ENCODE results near the gene WWOX. TPM values are rescaled to one million over a fixed set of nuclear protein-coding genes. Genes with fewer than 3 reads are reported as not detected.

Gene WWOX
- total RNA-seq, 1 donor from 2014 or later, result 19.0 TPM

DNA sequence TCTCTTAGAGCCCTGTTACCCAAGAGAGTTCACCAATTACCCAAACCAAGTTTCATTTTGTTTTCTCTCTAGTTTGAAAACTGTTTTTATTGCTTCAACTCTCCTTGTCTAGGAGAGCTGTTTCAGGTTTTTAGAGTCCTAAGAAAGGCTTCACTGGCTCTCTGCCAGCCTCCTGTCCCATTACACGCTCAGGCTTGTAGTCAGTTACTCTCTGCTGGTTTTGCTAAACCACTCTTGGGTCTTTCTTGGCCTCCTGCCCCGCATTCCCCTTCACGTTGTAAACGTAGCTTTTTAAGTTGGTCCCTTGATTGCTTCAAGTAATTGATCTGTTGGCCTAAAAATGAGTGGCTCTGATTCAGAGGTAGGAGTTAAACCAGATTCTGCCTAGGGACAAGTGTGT lies 972.0 kb downstream of the WWOX start:
- intact Hi-C loops (cut with micrococcal nuclease), result loop anchor here (10.0 kb wide), 2 partner anchors 367 to 693 kb away; no protein-coding TSS in a partner anchor

DNA sequence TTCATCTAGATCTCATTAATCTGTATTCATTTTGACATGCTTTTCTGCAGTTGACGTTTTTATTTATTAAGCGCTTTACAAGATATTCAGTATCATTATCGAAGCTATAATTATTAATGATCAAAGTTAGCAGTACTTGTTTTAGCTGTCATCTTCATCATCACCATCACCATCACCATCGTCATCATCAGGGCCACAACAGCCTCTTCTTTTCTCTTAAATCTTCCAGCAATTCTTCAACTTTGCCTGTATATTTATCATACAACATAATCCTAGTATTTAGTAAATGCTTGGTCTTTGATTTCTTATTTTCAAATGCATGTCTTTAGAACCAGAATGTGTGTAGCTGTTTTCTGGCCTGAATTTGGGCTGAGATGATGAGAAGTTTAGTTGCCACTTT lies 973.1 kb downstream of the WWOX start:
- intact Hi-C loops (cut with micrococcal nuclease), result loop anchor here (10.0 kb wide), 2 partner anchors 368 to 692 kb away; no protein-coding TSS in a partner anchor

DNA sequence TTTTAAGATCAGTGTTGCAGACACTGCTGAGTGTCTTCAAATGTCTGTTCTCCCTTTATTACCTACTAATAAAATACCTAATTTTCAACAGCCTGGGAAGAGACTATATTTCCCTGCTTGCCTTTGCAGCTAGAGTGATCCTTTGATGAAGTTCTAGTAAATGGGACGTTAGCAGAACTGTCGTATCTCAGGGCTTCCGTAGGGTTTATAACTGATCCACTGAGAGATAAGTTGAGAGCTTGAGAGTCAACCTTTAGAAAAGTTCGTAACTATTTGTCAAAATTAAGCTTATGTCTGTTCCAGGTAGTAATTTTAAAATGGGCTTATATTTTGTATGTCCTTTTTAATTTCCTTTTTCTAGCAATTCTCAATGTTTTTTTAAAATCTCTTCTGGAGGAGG lies 974.1 kb downstream of the WWOX start:
- intact Hi-C loops (cut with micrococcal nuclease), result loop anchor here (10.0 kb wide), 2 partner anchors 369 to 691 kb away; no protein-coding TSS in a partner anchor

DNA sequence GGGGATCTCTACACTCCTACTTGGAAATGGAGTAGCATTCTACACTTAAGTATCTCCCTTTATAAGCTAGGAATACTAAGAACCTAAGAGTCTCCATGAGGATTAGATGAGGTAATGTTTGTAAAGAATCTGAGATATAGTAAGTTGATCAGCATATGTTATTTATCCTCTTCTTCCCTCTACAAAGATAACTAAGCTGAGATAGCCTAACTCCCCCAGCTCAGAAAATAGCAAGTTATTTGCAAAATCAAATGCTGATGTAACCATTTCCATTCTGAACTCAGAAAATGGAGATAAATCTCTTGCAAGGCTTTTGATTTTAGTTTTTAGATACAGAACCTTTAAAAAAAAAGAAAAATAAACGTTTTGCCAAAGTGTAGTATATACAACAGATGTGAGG lies 975.1 kb downstream of the WWOX start:
- intact Hi-C loops (cut with micrococcal nuclease), result loop anchor here (10.0 kb wide), 2 partner anchors 370 to 690 kb away; no protein-coding TSS in a partner anchor

DNA sequence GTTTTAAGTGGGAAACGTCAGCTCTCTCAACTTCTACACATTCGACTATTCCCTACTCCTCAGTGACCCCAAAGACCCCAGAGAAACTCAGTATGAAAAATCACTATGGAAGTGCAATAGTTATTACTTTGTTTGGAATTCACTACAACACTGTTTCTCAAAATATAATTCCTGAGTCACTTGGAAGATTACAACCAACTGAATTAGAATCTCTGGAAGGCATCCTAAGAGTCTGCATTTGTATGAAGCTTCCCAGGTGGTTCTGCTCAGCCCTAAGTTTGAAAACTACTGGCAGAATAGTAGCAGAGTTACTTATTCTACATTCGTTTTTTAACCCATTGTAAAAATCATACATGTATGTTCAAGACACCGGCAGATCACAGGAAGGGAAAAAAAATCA lies 975.5 kb downstream of the WWOX start:
- intact Hi-C loops (cut with micrococcal nuclease), result loop anchor here (5.0 to 10.0 kb wide), 3 partner anchors 142 to 690 kb away; no protein-coding TSS in a partner anchor

DNA sequence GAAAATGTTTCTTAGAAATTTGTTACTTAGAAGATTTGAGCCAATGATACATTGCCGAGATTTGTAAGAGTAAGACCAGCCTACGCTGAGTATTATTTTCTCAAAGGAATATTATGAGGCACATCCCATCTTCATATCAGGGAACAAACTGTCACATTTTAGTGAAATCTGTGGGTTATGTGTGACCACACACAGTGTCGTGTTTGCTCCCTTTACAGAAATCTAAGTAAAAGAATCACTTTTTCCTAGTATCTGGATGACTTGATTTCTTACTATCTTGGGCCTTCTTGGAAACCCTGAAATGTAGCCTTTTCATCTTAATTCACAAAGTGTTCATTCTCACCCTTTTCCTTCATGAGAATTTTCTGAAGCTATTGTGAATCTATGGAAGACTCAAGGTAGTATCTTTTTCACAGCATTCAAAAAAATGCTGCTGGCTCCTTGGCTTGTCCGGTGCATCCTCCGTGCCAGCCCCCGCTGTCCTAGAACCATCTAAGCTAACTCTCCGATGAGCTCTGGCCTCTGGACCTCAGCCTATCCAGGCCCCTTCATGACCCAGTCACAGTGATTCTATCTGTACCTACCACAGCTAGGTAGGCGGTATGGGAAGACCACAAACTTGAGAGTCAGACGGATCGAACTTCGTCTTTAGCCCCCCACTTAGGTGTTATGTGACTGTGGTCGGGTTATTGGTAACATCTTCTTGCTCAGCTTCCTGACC lies 976.8 kb downstream of the WWOX start:
- intact Hi-C loops (cut with micrococcal nuclease), result loop anchor here (1.0 to 10.0 kb wide), 5 partner anchors 13 to 689 kb away; no protein-coding TSS in a partner anchor

DNA sequence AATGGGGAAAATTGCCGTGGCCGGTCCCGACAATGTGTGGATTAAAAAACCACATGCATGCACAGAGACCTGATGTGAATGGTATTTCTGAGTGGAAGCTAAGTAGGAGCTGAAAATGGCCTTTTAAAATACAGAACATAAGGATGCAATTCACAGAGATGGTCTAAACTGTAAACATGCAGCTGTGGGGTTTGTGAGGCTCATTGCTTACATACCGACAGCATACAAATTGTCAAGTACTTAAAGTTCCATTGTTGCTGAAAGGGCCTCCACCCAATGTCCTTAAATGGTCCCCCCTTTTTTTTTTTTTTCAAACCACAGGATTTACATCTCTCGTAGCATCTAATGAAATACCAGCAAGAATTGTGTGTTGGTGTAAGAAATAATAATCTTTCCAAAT lies 977.9 kb downstream of the WWOX start:
- intact Hi-C loops (cut with micrococcal nuclease), result loop anchor here (2.0 to 10.0 kb wide), 4 partner anchors 140 to 687 kb away; no protein-coding TSS in a partner anchor

DNA sequence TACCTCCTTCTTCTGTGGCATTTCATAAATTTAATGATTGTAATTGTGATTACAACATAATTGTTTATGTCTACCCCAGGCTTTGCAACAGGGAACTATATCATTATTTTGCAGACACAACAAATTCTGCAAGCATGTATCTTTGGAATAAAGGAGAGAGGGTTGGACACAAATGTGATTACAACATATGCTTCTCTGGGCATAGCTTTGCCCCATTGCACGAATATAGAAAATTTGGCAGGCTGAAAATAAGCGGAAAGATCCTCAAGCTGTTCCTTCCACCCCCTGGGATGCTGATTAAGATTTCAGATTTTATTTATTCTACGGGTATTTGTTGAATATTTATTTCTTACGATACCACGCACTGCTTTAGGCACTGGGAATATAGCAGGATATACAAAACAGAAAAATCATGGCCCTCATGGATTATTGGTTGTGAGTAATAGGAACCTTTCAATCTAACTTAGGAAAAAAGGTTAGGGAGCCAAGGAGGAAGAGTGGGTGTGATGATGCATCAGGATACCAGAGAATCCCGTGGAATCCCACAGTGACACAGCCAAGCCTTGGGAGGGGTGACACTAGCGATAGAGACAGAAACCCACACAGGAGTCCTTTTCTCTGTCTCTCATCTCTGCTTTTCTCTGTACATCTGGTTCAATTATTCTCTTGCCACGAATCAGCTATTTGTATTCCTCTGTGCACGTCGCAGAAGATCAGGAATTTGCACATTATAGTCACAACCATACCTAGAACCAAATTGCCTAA lies 980.4 kb downstream of the WWOX start:
- intact Hi-C loops (cut with micrococcal nuclease), result loop anchor here (5.0 to 10.0 kb wide), 3 partner anchors 137 to 685 kb away; no protein-coding TSS in a partner anchor

DNA sequence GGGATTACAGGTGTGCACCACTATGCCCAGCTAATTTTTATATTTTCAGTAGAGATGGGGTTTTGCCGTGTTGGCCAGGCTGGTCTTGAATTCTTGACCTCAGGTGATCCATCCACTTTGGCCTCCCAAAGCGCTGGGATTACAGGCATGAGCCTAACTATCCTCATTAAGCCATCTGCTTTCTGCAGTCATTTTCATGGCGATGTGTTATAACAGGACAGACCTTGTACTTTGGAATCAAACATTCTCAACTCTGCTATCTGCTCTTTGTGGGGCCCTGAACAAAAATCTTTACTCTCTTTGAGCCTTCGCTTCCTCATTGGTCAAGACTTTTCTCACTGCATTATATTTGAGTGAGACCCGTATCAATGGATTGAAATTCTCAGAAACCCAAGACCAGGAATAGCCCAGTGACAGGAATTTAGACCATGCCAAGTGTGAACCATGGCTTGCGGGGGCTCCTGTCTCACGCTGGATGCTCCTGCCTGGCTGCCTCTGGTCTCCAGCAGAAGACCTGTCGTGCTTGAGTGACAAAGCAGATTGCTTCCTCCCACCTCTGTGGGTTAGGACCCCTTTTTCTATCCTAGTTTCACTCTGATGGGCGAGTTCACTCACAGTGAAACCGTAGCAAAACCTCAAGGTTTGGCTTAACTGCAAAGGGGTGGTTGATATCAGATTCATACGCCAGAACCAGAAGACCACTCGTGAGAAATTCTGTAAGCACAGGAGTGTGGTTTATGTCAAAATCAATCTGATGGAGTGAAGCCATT lies 982.0 kb downstream of the WWOX start:
- intact Hi-C loops (cut with micrococcal nuclease), result no loop called here

DNA sequence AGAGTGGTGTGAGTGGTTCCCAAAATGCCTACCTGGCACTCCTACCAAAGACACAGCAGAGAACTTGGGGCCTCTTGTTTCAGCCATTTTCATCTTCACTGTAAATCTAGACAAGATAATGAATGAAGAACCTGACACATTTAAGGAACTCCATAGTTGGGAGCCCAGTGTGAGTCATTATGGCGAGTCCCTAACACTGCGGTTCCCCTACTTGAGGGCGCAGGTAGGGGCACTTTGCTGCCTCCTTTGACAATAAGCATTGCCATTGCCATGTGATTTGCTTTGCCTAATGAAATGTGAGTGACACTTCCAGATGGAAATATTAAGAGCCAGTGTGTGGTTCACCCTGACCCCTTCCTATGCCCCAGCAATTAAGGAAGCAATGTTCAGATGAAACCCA lies 983.5 kb downstream of the WWOX start:
- intact Hi-C loops (cut with micrococcal nuclease), result no loop called here

DNA sequence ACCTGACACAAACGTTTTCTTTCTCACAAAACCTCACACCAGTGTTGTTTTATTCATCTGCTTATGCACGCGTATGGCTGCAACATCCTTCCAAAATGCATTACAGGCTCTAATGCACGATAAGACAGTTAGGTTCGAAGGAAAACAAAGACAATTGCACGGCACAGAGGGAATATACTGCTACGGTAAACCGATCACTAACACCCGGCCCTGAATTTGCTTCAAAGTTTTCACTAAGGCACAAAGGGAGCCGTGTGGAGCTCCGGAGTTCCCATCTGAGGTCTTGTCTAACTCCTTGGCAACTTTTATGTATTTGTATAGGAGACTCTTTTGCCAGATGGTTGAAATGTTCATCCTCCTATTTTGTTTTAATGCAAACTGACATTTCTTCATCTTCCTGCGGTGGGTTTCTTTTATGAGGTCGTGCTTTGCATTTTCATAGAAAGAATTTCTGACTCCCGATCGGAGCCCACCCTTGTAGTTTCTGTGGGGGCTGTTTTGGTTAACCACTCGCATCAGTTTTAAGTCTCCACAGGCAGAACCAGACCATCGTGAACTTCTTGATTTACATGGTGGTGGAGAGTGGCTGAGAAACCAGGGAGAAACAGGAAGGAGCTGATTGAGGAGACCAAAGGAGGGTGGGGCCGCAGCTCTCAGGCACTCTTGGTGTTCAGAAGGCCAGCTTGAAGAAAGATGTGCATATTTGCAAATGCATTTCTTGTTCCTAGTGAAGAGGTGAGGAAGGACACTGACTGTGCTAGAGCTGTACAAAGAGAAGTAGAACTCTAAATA lies 984.2 kb downstream of the WWOX start:
- intact Hi-C loops (cut with micrococcal nuclease), result no loop called here

DNA sequence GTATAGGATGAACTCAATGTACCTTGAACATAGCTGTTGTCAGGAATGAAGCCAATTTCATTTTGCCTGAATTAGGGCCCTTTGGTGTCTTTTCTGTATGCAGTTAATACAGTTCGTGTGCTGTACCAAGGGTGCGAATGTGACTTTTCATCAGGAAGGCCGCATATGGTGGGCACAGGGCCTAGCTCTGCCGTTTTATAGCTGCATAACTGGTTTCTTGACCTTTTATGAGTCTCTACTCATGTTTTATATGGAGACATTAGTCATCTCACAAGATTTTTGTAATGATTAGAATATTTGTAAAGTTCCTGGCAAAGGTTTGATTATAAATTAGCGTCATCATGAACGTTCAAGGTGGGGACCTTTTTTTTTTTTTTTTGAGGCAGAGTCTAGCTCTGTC lies 989.5 kb downstream of the WWOX start:
- intact Hi-C loops (cut with micrococcal nuclease), result loop anchor here (1.0 kb wide), 1 partner anchor 13 kb away; no protein-coding TSS in a partner anchor

DNA sequence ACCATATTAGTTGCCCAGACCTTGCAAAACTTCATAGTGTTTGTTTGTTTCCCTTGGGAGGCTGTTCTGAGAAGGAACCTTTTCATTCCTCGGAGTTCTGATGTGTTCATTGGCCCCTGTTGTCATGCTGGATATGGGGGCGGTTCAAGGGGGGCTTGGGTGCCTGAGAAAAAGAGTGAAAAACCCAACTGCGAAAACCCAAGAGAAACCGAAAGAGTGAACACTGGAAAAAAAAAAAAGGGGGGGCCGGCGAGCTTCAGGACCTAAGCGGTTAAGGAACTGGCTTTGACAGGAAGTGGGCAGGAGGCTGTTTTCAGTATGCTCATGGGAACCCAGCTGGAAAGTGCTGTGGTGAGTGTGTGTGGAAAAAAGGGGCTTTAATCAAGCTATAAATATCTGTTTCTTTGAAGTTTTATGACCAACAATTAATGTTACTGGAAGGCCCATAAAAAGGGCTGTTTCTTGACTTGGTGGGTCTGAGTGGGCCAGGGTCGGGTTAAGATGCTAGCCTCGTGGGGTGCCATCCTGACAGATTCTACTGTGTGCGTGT lies 990.4 kb downstream of the WWOX start:
- intact Hi-C loops (cut with micrococcal nuclease), result loop anchor here (1.0 to 5.0 kb wide), 8 partner anchors 14 to 1447 kb away; partner anchors contain the start of gene MAF

DNA sequence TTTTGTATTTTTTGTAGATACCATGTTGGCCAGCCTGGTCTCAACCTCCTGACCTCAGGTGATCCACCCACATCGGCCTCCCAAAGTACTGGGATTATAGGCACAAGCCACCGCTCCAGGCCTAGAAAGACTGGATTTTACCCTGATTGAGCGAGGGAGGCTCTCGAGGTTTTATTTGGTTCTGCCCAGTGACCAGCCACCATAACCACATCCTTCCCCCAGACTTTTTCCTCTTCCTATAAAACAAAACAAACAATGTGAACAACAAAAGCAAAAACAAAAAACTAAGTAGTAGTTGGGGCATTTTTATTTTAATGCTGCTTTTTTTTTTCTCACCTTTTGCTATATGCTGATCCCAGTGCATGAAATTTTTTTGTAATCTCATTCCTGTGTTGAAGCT lies 991.5 kb downstream of the WWOX start:
- intact Hi-C loops (cut with micrococcal nuclease), result loop anchor here (1.0 to 5.0 kb wide), 7 partner anchors 66 to 1446 kb away; partner anchors contain the start of gene MAF

DNA sequence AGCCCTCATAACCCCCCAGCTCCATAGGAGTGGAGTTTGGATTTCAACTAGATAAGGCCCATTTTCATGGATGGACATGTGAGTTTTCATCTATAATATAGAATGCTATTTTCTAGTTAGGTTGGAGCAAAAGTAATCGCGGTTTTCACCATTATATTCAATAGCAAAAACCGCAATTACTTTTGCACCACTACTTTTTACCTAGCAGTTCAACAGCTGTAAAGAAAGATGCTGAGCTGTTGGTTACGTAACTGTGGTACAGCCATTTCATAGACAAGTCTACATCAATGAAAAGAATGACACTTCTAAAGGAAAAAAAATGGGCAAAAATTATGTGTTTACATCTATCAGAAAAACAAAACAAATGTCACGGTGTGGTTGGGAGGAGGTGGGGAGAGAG lies 993.4 kb downstream of the WWOX start:
- intact Hi-C loops (cut with micrococcal nuclease), result loop anchor here (5.0 kb wide), 4 partner anchors 64 to 1444 kb away; no protein-coding TSS in a partner anchor

DNA sequence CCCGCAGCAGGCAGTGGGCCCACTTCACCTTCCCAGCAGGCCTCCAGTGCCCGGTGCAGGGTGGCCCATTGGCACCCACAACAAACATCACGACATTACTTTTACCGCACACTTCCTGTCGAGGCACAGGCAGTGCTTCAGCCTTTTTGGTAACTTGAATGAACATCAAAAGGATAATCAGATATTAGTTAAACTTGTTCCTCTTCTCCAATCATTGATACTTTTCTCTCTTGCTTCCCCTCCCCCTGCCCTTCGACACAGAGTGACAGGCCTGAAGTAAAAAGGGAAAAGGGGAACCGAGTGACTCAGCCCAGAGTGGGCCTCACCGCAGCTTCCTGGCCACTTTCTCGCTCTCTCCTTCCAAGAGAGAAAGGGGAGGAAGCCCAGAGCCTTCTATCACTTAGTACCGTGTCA lies 994.1 kb downstream of the WWOX start:
- intact Hi-C loops (cut with micrococcal nuclease), result loop anchor here (5.0 kb wide), 4 partner anchors 64 to 1444 kb away; no protein-coding TSS in a partner anchor

DNA sequence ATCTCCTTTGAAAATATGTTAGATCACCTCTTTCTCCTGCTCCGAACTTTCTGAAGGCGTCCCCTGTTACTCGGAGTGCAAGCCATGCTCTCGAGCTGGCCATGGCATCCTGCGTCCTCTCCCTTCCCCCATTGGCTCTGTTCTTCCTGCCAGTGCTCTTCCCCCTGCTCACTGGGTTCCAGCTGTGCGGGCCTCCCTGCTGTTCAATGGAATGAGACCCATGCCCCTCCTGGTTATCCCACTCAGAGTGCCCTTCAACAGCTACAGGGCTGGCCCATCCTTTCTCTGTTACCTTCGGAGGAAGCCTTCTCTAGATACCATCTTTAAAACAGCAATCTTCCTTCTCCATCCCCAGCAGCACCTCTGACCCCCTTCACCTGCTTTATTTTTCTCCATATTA lies 996.8 kb downstream of the WWOX start:
- intact Hi-C loops (cut with micrococcal nuclease), result no loop called here

DNA sequence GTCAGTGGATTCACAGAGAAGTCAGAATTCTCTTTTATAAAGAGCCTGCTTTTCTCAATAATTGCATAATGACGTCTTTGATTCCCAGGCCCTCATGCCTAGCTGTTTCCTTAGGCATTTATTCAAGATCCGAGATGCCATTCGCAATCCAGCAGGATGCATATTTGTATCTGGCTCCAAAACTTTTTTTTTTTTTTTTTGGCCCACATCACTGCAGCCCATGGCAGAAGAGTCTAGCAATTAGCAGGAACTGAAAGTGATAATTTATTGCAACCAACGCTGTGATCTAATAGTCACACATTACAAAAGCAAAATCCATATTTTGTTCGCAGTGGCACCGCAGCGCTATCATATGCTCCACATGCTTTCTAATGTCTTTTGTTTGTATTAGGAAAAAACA lies 997.7 kb downstream of the WWOX start:
- intact Hi-C loops (cut with micrococcal nuclease), result no loop called here

DNA sequence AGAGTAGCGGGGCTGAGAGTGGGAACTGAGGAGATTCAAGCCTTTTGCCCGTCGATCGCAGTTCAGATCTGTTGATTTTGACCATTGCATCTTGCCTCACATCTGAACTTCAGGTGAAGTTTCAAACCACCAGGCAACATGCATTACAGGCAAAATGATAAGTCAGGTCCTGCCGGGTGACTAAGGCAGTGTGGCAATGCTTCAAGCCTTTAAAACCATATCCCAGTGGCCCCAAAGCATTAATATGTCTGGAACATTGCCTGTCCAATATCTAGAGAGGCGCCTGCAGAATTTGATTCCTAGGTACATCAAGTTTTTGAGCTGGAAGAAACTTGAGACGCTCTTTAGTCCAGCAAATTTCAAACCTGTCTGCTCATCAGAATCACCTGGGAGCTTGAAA lies 998.3 kb downstream of the WWOX start:
- intact Hi-C loops (cut with micrococcal nuclease), result no loop called here

DNA sequence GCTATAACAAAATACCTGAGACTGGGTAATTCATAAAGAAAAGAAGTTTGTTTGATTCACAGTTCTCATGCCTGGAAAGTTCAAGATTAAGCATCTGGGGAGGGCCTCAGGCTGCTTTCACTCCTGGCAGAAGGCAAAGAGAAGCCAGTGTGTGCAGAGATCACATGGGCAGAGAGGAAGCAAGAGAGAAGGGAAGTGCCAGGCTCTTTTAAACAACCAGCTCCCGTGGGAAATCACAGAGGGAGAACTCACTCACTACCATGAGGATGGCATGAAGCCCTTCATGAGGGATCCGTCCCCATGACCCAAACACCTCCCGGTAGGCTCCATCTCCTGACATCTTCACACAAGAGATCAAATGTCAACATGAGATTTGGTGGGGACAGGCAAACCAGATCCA lies 999.5 kb downstream of the WWOX start:
- intact Hi-C loops (cut with micrococcal nuclease), result no loop called here
